ENCODE results near the gene HHIPL2.

- no peak for TF ChIP-seq POLR2A (IDR thresholded peaks at IDR 0.05)
- no peak for TF ChIP-seq CTCF (IDR thresholded peaks at IDR 0.05)
These were observed 40.2 kb upstream of the HHIPL2 start for GRCh38 chr1:222588135-222588534.
